NCI-H524 treated with DMSO at 0.1 percent for 48 hours (cell line): ENCODE data around the gene PRKRIP1.
A peak's percentile ranks its signal among the peaks of the same experiment; 100 is the strongest.
"Not testable (repeated sequence)": the region's sequence is repeated elsewhere in the genome, so short reads cannot be mapped to it uniquely, and the experiment has no call there.

Source experiments
- DNase-seq: peaks from one replicate; lab custom pipeline; 2025; lab: John Stamatoyannopoulos, UW

Gene PRKRIP1, protein sequence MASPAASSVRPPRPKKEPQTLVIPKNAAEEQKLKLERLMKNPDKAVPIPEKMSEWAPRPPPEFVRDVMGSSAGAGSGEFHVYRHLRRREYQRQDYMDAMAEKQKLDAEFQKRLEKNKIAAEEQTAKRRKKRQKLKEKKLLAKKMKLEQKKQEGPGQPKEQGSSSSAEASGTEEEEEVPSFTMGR

DNA sequence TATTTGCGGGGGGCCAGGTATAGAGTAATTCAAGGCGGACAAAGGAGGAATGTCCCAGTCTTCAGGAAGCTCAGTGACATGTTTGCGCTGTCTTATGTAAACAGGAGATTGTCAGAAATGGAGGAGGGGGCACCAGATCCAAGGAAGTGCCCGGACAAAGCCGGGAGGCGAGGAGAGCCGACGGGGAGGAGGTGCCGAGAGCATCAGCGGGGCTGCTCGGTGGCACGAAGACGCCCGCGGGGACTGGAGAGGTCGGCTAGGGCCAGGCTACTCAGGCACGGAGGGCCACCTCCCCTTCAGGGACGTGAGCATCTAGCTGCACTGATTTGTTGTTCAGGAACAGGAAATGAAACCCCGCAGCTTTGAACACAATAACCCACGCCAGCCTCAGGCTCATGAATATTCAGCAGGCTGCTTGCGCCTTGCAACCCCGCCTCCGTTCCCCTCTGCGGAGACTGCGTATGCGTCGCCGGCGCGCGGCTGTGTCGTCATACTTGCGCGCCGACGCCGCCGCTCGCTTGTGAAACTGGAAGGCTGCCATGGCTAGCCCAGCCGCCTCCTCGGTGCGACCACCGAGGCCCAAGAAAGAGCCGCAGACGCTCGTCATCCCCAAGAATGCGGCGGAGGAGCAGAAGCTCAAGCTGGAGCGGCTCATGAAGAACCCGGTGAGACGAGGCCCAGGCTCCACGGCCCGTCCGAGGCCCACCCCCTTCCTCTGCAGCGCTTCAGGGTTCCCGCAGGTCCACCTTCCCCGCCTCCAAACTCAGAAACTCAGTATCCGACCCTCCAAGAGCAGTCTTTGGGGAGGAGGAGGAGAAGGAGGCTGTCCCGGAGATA, at the start of gene PRKRIP1:
PRKRIP1 (plus strand) TSS at position 491 of the 837 bp plus-strand sequence; CDS start at position 540, 49 bp downstream.
- DNase-seq: peak; percentile 67

DNA sequence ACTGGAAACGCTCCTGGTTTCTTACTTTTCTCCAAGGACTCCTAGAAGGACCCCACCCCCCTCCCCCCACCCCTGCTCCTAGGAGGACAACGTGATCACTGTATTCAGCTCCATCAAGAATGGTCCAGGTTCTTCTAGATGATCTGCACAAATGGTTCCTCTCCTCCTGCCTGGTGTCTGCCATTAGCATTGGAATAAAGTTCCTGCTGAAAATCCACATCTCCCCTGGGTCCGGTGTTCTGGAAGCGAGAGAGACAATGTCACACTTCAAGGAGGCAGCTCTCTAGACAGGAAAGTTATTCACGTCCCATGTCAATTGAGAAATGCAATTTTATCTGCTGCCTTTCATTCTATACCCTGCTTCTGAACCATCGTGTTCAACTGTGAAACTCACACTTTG, 49.2 kb upstream of the PRKRIP1 start:
- not testable (repeated sequence) for DNase-seq

DNA sequence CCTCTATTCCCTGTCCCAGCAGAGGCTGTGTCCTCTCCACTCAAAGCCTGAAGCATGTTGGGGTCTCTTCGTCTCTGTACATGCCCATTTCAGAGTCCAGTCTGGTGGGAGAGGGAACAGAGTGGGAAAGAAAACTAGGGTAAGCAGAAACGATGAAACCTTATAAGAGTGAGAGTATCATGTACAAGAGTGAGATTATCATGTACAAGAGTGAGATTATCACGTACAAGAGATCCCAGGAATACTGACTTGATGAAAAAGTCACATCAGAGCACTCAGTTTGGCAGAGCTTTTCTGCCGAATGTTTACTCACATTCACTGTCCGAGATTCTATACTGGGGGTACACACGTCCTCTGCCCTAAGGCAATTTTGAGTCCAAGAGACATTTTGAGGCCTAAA, 39.8 kb upstream of the PRKRIP1 start, which contains the start of gene SPDYE6:
SPDYE6 (minus strand) TSS at position 101 of the 400 bp plus-strand sequence. CDS start 421 bp downstream, outside the sequence.
- DNase-seq: not testable (repeated sequence)

DNA sequence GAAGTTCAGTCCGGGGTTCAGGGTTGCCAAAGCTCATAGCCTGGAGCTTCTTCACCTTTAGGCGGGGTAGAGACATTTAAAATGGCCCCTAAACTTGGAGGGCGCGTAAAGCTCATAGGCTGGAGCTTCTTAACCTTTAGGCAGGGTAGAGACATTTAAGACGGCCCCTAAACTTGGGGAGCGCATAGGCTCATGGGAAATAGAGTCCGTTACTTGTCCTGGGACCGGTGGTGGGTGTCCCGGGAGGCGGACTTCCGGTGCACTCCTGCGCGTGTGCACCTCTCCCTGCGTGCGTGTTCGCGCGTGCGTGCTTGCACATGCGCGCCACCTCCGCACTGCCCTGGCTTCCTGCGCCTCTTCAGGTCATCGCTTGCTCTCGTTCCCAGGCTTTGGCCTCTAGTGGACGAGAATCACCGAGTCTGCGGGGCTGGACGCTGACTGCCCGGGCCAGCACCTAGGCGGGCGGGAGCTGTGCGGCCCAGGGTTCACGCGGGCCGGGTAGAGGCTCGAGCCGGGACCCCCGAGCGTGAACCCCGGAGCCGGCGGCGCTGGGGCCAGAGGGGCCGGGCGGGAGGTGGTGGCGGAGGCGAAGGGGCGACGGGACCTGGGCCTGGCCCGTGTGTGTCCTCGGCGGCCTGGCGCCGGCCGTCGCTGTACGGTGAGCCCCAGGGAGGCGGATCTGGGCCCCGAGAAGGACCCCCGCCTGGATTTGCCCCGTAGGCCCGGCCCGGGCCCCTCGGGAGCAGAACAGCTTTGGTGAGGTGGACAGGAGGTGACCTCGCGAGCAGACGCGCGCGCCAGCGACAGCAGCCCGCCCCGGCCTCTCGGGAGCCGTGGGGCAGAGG, 32.4 kb upstream of the PRKRIP1 start:
- DNase-seq: peak; percentile 94

DNA sequence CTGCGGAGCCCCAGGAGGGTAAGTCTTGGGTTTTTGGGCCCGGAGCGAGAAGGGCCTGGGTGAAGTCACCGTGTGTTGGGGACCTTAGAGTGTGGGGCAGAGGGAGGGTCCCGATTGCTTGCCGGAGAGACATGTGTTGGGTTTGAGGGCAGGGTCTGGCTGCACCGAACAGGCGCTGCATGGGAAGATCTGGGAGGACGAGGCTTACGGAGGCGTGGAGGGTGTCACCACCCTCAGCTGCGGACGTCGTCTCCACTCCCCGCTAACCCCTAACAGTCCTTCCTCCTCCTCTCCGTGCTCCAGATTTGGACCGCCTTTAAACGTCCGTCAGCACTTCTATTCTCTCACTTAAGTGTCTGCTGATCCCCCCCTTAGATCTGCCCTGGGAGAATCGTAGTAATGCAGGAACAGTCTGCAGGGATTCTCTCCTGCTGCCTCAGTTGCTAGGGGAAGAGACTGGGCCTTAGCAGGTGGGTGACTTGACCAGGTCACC, 31.7 kb upstream of the PRKRIP1 start:
- not testable (repeated sequence) for DNase-seq

DNA sequence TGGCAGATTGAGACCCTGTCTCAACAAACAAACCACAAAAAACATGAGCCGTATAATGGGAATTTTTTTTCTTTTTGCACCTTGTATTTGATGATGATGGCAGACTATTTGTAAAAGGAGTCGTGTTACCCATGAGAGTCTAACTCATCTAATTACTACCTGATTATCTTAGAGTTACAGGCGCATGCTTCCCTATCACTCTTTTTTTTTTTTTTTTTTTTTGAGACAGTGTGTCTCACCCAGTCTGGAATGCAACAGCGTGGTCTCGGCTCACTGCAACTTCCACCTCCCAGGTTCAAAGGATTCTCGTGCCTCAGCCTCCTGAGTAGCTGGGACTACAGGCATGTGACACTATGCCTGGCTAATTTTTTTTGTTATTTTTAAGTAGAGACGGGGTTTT, 30.8 kb upstream of the PRKRIP1 start:
- not testable (repeated sequence) for DNase-seq

DNA sequence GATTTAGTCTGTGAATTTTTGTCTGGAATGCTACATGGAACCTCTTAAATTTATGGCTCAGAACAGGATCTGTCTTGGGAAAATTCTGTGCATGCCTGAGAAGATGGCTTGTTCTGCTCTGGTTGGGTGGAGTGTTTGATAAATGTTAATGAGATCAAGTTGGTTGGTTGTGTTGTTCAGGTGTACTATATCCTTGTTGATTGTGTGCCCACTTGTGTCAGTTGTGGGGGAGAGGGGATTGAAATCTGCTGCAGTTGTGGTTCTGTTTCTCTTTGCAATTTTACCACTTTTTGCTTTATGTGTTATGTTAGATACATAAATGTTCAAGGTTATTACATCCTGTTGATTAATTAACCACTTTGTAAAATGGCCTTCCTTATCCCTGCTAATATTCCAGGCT, 26.1 kb upstream of the PRKRIP1 start:
- not testable (repeated sequence) for DNase-seq

DNA sequence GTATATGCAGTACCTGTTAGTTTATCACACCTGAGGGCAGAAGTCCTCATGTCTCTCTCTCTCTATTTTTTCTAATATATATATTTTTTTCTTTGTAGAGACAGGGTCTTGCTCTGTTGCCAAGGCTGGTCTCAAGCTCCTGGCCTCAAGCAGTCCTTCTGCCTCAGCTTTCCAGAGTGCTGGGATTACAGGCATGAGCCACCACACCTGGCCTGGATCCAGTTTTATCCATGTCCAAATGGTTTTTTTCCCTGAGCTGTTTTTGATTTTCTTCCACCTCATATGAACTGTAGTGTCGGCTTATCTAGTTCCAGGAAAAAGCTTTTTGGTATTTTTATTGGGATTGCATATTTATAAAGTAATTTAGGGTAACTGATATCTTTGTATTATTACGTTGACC, 23.4 kb upstream of the PRKRIP1 start:
- DNase-seq: not testable (repeated sequence)

DNA sequence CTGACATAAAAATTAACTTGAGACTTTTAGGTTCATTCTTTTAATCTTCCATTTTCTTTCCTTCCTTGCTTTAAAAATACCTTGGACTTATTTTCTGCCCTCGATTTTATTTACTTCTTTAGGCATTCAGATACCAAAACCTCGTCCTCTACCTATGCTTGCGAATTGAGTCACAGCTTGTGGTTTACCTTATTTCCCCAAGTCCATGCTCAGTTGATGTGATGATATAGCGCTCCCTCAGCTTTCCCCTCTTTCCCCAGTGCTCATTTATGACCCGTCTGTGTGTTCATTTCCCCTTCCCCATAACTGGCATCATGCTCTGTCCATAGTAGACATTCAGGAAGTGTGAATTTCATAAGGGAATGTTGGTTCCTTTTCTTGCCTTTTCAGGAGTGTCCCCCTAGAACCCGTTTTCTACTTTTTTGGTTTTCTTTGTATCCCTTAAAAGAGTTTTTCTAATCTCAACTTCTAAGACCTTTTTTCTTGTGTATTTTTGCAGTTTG, 19.1 kb upstream of the PRKRIP1 start:
- no peak for DNase-seq

DNA sequence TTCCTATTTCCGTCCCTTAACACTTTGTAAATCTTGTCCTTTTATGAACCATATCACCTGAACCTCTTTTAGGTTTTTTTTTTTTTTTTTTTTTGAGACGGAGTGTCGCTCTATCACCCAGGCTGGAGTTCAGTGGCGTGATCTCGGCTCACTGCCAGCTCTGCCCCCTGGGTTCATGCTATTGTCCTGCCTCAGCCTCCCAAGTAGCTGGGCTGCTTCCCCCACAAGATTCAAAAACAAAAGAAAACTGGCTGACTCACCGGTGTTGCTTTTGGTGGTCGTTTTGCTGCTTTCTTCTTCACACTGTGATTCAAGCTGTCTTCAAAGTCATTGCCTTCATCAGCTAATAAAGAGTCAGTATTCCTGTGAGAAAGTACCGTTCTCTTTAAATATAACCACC, 15.3 kb upstream of the PRKRIP1 start:
- DNase-seq: not testable (repeated sequence)

DNA sequence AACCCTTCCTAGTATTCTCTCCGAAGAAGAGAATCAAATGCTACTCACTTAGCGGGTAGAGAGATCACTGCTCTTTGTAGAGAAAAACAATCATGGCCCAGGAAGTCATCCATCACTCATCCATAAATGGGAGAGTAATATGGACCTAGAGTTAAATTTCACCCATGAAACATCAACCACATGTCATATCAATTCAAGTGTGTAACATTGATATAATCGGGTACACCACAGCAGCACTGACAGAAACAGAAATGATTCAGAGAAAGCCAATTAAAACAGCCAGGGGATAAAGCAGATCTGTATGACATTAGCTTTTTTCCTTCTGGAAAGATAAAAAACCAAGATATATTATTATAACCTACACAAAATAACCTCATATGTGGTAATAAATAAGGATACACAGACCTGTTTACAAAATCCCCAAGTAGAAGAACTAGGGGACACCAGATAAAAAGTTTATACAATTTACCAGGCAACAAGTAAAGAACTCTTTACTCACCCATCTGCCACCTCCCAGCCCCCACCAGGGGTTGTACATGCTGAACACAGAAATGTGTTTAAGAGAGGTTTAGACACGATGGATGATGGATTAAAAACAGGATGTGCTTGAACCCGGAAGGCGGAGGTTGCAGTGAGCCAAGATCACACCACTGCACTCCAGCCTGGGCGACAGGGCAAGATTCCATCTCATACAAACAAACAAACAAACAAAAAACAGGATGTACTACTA, 14.3 kb upstream of the PRKRIP1 start:
- DNase-seq: not testable (repeated sequence)

DNA sequence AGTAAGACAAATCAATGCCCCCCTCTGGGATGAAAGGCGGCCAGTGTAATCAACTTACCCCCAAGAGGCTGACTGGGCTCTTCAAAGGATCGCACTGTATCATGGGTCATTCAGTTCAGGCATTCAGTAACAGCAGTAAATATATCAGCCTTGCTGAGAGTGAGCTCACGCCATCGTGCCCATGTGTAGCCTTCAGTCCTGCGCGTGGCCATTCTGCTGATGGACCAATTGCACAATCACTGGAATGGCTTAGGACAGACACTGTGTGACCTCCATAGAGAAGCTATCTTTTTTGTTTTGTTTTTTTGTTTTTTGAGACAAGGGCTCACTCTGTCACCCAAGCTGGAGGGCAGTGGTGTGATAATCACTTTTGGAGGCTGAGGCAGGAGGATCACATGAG, 9.1 kb upstream of the PRKRIP1 start:
- DNase-seq: no peak

DNA sequence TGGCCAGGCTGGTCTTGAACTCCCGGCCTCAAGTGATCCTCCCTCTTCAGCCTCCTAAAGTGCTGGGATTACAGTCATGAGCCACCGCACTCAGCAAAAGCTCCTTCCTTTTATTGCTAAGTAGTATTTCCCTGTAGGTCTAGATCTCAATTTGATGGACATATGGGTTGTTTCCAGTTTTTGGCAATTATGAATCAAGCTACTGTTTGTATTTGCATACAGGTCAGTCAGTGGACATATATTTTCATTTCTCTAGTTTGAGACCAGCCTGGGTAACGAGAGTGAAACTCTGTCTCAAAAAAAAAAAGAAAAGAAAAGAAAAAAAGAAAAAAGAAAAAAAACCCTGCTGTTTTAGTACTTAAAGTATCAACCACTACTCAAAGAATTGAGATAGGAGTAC, 6.4 kb upstream of the PRKRIP1 start:
- no peak for DNase-seq

DNA sequence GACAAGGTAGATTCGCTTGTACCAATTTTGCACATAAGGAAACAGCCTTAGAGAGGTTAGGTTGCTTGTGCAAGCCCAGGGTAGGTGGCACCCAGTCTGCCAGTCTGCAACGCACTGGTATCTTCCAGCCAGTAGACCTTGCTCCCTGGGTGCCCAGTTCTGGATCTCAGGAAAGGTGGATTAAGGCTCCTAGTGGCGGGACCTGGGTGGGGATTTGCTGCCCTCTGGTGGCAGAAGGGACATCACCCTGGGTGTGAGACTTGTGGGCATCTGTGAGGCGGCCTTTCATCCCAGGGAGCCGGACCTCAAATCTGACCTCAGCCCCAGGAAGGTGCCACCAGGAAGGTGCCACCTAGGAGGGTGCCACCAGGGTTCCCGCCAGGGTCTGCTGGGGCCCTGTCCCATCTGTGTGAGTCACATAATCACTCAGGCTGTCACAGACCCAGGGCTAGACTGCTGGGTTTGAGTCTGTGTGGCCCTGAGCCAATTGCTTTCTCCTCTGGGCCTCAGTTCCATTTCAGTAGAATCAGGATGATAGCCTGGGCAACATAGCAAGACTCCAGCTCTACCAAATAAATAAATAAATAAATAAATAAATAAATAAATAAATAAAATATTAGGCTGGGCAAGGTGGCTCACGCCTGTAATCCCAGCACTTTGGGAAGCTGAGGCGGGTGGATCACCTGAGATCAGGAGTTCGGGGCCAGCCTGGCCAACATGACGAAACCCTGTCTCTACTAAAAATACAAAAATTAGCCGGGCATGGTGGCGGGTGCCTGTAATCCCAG, 5.3 kb upstream of the PRKRIP1 start:
- DNase-seq: no peak

DNA sequence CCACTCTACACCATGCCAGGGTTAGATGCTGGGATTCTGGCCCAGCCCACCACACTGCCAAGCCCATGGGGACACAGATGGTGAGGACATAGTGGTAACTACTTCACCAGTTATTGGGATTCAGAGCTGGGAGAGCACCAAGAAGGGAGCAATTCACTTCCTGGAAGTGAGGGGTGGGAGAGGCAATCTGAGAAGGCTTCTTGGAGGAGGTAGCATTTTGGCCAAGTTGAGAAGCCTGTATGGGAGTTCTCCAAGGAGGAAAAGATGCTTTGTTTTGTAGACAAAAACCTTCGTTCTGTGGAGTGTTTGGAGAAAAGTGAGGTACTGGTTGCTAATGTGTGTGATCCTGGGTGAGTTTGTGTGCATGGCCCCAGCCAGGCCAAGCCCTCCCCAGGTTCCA, 3.8 kb upstream of the PRKRIP1 start:
- no peak for DNase-seq

DNA sequence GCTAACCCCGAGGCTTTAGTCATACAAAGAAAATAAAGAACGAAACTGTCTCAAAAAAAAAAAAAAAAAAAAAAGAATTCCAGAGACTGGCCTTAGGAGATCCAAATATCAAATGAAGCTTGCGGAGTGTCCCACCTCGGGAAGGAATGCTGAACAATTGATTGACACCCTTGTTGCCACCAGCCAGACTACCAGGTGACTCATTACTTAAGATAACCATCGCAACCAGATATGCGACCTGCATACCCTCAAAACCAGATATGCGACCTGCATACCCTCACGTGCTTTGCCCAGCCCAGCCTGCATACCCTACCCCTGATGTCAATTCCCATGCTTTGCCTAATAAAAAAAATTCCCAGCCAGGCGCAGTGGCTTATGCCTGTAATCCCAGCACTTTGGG, 2.7 kb upstream of the PRKRIP1 start:
- no peak for DNase-seq

DNA sequence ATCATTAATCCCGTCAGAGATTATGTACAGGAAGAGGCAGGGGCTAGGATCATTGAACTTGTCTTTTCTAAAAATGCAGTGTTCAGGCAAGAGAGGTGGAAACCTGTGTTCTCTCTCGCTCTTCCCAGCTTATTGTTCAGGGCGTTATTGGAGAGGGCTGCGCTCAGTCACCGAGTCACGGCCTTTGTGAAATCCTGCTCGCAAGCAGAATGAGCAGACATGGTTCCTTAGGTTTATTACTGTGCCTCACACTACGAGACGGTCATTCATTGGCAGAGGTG, 631 bp upstream of the PRKRIP1 start:
- no peak for DNase-seq

DNA sequence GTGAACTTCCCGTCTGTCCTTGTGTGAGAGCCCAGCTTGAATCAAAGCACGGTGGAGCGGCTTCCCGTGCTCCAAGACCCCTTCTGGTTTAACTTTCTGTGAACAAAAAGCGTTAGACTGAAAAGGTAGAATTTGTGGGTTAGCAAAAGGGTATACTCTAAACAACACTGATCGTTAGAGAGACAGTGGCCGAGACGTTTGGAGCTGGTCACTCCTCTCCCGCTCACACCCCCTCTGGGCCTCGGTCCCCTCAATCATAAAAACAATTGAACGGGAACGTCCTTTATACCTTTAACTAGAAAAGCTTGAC, 502 bp downstream of the PRKRIP1 start:
- no peak for DNase-seq

DNA sequence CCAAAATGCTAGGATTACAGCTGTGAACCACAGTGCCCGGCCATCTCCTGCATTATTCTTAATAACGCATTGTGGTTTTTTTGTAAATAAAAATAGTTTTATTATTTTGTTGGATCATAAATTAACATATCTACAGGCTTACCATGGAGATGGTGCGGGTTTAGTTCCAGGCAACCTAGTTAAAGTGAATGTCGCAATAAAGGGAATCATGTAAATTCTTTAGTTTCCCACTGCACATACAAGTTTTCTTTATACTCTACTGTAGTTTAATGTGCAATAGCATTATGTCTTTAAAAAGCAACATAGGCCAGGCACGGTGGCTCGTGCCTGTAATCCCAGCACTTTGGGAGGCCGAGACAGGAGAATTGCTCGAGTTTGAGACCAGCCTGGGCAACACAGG, 2.4 kb downstream of the PRKRIP1 start:
- no peak for DNase-seq

DNA sequence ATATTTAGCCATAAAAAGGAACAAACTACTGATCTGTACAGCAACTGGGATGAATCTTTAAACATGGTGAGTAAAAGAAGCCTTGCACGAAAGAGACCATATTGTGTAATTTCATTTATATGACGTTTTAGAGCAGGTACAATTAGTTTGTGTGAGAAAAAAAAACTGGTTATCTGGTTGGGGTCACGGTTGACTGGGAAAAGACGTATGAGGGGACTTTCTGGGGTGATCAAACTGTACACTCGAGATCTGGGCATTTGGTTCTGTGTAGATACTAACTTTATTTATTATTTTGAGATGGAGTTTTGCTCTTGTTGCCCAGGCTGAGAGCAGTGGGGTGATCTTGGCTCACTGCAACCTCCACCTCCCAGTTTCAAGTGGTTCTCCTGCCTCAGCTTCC, 4.2 kb downstream of the PRKRIP1 start:
- DNase-seq: no peak

DNA sequence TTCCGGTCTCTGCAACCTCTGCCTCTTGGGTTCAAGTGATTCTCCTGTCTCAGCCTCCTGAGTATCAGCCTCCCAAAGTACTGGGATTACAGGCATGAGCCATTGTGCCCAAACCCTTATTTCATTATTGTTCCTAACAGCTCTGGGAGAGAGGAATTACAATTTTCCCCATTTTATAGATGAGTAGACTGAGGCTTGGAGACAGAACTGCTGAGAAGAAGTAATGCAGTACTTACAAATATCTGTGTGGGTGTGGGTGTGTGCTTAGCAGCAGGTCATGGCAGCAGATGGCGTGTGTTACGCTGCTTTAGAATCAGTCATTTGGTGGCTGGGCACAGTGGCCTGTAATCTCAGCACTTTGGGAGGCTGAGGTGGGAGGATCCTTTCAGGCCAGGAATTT, 7.4 kb downstream of the PRKRIP1 start:
- no peak for DNase-seq
